Stimulated activated CD4-positive, alpha-beta T cell treated with anti-CD3 and anti-CD28 coated beads, TNF-alpha, amount 100 ng/mL, for 48 hours (primary cell): Measurements from ENCODE around the gene SIGLEC6.

Experiments
- DNase-seq, 3 donors: peaks; one replicate each; pipeline ENCODE4 v3.0.0-alpha.2; 2020; ENCODE audit warnings: low read depth in 3 of 3

Gene SIGLEC6

GRCh38 chr19:51476164-51476563 is 55.3 kb downstream of the SIGLEC6 start:
- DNase-seq = no peak

- peak; percentile 73 to 95 (median 87) for DNase-seq
These were observed 58.3 kb downstream of the SIGLEC6 start for GRCh38 chr19:51473009-51473707.

- no peak for DNase-seq
These were observed 58.9 kb downstream of the SIGLEC6 start for GRCh38 chr19:51472607-51473006.

- no peak for DNase-seq
These were observed 59.9 kb downstream of the SIGLEC6 start for GRCh38 chr19:51471527-51471926.

GRCh38 chr19:51470966-51471365 is 60.5 kb downstream of the SIGLEC6 start:
- DNase-seq = no peak

GRCh38 chr19:51469629-51470028 is 61.8 kb downstream of the SIGLEC6 start:
- DNase-seq = no peak

- no peak for DNase-seq
These were observed 62.3 kb downstream of the SIGLEC6 start for GRCh38 chr19:51469162-51469561.

GRCh38 chr19:51468545-51468920 is 62.9 kb downstream of the SIGLEC6 start:
- no peak for DNase-seq

- no peak for DNase-seq
These were observed 63.5 kb downstream of the SIGLEC6 start for GRCh38 chr19:51467864-51468544.
